Transverse colon (tissue), 4 donors: Measurements from ENCODE around the gene MINAR1.

ENCODE experiments used
- CTCF ChIP-seq, 5 experiments: fragments of 200-600 bp in 3 of 5; fragments of 450-650 bp in 2 of 5; sonication (generic) in 3 of 5; IDR thresholded peaks; 1 replicate in 2 of 5; 2 replicates in 3 of 5; pipeline ENCODE4 v1.5.1; 2016 to 2017; ENCODE audit warnings: antibody characterized with exemption in 5 of 5, inconsistent platforms in 3 of 5, mild to moderate bottlenecking in 2 of 5, moderate library complexity in 1 of 5
- POLR2AphosphoS5 ChIP-seq, 3 donors: sonication (generic); formaldehyde crosslinking; IDR thresholded peaks; one replicate each; pipeline ENCODE4 v1.6.1; 2016; ENCODE audit warnings: antibody characterized with exemption in 3 of 3

- TF ChIP-seq CTCF (IDR thresholded peaks at IDR 0.05) = no peak
- TF ChIP-seq POLR2AphosphoS5 (IDR thresholded peaks at IDR 0.05) = no peak
Observed at GRCh38 chr15:79437275-79438000, 5.3 kb downstream of the MINAR1 start.
